ENCODE data around the gene LLCFC1.

The LLCFC1 gene

DNA sequence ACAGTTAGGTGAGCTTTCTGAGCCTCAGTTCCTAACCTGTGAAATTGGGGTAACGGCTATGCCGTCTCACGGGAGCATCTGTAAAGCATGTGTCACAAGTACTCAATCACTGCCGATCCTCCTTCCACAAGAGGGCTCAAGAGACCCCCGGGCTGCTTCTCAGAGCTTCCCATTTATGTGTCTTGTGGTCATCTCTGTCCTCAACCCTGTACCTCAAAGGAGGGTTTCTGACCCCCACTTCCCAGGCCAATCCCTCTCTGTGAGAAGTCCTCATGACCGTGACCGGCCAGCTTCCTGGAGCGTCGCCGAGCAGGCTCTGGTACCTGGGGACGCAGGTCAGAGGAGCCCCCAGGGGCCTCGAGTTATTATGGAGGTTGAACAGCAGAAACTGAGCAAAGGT lies 5.2 kb upstream of the LLCFC1 start:
- FAIRE-seq (no peak), DNase-seq (ENCODE audit: insufficient read length, low spot score) (no peak)
- TF ChIP-seq POLR2A (IDR thresholded peaks at IDR 0.05; ENCODE audit: low read depth, low read length) (no peak), TAF1 (IDR thresholded peaks at IDR 0.05; ENCODE audit: low read depth, low read length) (no peak), SPI1 (IDR thresholded peaks at IDR 0.05; ENCODE audit: low read depth, low read length) (no peak), POU2F2 (IDR thresholded peaks at IDR 0.05; ENCODE audit: low read depth, low read length) (no peak), PAX5 (IDR thresholded peaks at IDR 0.05; ENCODE audit: insufficient read depth, low read length, severe bottlenecking) (no peak), POLR2AphosphoS5 (IDR thresholded peaks at IDR 0.05; ENCODE audit: low read depth, low read length) (no peak)

DNA sequence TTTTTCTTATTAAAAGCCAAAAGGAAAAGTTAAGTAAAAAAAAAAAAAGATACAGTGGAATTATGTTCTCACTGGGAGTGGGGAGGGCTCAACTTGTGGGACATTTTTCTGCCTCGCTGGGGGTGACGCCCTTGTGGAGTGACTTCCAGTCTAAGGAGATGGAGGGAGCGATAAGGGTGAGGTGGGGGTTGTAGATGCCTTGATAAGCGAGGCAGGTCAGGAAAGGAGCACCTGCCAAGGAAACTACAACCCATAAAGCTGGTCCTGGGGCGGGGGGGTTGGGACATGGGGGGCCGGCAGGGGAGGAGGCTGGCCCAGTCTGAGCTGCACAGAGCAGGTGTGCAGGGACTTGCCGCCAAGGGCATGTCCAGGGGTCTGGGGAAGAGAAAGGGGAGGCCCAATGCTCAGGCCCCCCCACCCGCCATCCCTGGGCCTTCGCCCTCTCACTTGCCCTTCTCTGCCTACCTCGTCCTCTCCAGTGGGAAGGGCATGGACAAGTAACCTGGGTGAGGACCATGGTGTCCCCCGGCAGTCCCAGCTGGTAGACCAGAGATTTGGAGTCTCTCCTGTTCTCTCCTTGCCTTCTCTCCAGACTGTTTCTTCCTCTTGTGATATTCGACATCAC lies 3.2 kb upstream of the LLCFC1 start:
- TF ChIP-seq POU2F2 (IDR thresholded peaks at IDR 0.05; ENCODE audit: low read depth, low read length) (no peak), PAX5 (IDR thresholded peaks at IDR 0.05; ENCODE audit: insufficient read depth, low read length, severe bottlenecking) (no peak), POLR2A (IDR thresholded peaks at IDR 0.05; ENCODE audit: low read depth, low read length) (no peak), TAF1 (IDR thresholded peaks at IDR 0.05; ENCODE audit: low read depth, low read length) (no peak), POLR2AphosphoS5 (IDR thresholded peaks at IDR 0.05; ENCODE audit: low read depth, low read length) (no peak)
- no peak for DNase-seq (ENCODE audit: insufficient read length, low spot score)
- FAIRE-seq, result no peak

DNA sequence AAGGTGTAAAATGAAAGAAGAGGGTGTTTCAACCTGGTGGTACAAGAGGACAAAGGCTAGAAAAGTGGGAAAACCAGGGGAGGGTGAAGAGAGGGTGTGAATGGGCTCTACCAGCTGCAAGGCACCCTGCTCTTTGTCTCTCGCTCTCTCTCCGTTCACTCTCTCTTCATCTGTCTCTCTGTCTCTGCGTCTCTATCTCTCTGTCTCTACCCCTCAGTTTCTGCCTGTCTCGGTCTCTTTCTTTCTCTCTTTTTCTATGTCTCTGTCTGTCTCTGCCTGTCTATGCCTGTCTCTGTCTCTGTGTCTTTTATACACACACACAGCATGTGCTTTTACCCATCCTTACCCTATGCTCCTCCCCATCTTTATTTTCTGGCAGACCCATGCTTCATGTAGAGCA lies 673 bp upstream of the LLCFC1 start:
- TF ChIP-seq POLR2A (IDR thresholded peaks at IDR 0.05; ENCODE audit: low read depth, low read length) (no peak), POLR2AphosphoS5 (IDR thresholded peaks at IDR 0.05; ENCODE audit: low read depth, low read length) (no peak), POU2F2 (IDR thresholded peaks at IDR 0.05; ENCODE audit: low read depth, low read length) (no peak), TAF1 (IDR thresholded peaks at IDR 0.05; ENCODE audit: low read depth, low read length) (no peak), SPI1 (IDR thresholded peaks at IDR 0.05; ENCODE audit: low read depth, low read length) (no peak), PAX5 (IDR thresholded peaks at IDR 0.05; ENCODE audit: insufficient read depth, low read length, severe bottlenecking) (no peak)
- DNase-seq (ENCODE audit: insufficient read length, low spot score), result no peak
- no peak for FAIRE-seq

DNA sequence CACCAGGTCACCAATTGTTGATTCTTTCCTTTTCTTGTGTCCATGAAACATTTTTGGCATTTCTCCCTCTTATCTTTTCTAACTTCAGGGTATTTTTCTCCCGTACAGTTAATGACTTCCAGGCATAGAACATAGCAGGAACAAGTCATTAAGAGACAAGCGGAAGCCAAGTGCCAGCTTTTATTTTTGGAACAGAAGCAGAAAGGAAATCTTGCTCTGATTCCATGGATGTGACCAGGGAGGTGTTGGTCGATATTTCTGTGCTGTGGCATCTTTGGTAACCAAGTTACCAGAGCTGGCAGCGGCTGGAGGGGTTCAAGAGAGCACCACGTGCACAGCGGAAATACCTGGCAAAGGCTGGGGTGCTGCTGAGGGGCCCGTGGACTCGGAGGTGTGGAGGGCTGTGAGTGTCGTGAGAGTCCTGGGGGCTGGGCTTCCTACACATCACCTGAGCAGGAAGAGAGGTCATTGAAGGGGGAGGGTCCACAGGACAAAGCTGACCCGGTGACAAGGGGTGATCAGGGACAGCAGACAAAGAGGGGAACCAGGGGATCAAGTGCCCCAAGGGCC lies 1.8 kb downstream of the LLCFC1 start:
- DNase-seq (ENCODE audit: insufficient read length, low spot score) (no peak), FAIRE-seq (no peak)
- TF ChIP-seq PAX5 (IDR thresholded peaks at IDR 0.05; ENCODE audit: insufficient read depth, low read length, severe bottlenecking) (no peak), POLR2AphosphoS5 (IDR thresholded peaks at IDR 0.05; ENCODE audit: low read depth, low read length) (no peak), POU2F2 (IDR thresholded peaks at IDR 0.05; ENCODE audit: low read depth, low read length) (no peak), TAF1 (IDR thresholded peaks at IDR 0.05; ENCODE audit: low read depth, low read length) (no peak), POLR2A (IDR thresholded peaks at IDR 0.05; ENCODE audit: low read depth, low read length) (no peak), SPI1 (IDR thresholded peaks at IDR 0.05; ENCODE audit: low read depth, low read length) (no peak)

DNA sequence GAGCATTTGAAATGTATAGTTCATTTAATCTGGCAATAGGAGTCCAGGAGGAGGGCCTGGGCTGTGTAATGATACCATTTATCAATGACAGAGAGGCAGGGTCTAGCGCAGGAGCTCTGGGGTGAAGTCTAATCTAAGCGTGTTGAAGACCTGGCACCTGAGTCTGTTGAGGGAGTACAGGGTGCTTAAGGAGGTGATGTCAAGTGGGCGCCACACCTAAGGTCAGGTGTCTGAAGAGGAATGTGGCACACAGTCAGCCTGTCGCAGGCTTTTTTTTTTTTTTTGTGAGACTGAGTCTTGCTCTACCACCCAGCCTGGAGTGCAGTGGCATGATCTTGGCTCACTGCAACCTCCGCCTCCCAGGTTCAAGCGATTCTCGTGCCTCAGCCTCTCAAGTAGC lies 2.3 kb downstream of the LLCFC1 start:
- FAIRE-seq (no peak), DNase-seq (ENCODE audit: insufficient read length, low spot score) (no peak)
- TF ChIP-seq POLR2A (IDR thresholded peaks at IDR 0.05; ENCODE audit: low read depth, low read length), result no peak
- no peak for TF ChIP-seq POU2F2 (IDR thresholded peaks at IDR 0.05; ENCODE audit: low read depth, low read length)
- TF ChIP-seq TAF1 (IDR thresholded peaks at IDR 0.05; ENCODE audit: low read depth, low read length), result no peak
- no peak for TF ChIP-seq PAX5 (IDR thresholded peaks at IDR 0.05; ENCODE audit: insufficient read depth, low read length, severe bottlenecking)
- no peak for TF ChIP-seq POLR2AphosphoS5 (IDR thresholded peaks at IDR 0.05; ENCODE audit: low read depth, low read length)
- no peak for TF ChIP-seq SPI1 (IDR thresholded peaks at IDR 0.05; ENCODE audit: low read depth, low read length)

DNA sequence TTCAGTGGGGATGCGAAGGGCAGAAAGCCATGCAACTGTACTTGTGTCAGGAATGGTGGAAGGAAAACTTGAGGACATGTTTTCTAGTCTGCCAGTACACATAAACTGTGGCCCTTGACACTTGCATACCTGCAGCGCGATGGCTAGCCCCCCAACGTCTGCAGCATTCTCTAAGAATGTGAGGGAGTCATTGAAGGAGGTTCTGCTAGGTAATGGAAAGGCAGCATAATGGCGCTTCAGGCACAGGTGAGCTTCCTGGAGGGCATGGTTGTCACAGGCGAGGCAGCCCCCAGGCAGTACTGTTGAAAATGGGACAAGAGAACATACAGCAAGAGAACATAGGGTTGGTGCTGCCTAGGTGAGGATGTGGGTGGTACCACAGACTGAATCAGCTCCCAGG lies 3.5 kb downstream of the LLCFC1 start:
- no peak for FAIRE-seq
- TF ChIP-seq TAF1 (IDR thresholded peaks at IDR 0.05; ENCODE audit: low read depth, low read length) (no peak), POLR2A (IDR thresholded peaks at IDR 0.05; ENCODE audit: low read depth, low read length) (no peak), POU2F2 (IDR thresholded peaks at IDR 0.05; ENCODE audit: low read depth, low read length) (no peak), PAX5 (IDR thresholded peaks at IDR 0.05; ENCODE audit: insufficient read depth, low read length, severe bottlenecking) (no peak), POLR2AphosphoS5 (IDR thresholded peaks at IDR 0.05; ENCODE audit: low read depth, low read length) (no peak), SPI1 (IDR thresholded peaks at IDR 0.05; ENCODE audit: low read depth, low read length) (no peak)
- DNase-seq (ENCODE audit: insufficient read length, low spot score), result no peak

DNA sequence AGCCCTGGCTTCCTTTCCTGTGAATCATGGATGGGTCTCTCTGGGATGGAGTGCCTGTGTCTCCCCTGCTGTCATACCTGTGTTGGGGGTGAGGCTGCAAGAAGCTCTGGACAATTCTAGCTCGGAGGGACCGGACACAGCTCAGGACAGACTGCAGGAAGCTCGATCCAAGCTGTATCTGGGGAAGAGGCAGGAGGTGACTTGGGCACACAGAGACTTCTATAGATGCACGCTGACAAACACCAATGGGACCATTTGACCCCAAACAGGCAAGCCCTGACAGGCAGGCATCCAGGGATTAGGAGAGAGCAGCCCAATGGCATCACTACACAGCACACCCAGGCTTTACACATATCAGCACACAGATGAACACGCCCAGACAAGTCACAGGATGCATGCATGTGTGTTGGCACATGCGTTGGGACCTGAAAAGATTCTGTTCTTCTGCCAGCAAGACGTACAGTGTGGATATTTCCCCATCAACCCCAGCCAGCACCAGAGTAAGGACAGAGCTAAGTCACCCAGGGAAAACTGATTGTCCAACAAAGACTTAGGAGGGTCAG lies 4.5 kb downstream of the LLCFC1 start:
- DNase-seq (ENCODE audit: insufficient read length, low spot score), result no peak
- no peak for FAIRE-seq
- TF ChIP-seq SPI1 (IDR thresholded peaks at IDR 0.05; ENCODE audit: low read depth, low read length) (no peak), PAX5 (IDR thresholded peaks at IDR 0.05; ENCODE audit: insufficient read depth, low read length, severe bottlenecking) (no peak), POLR2A (IDR thresholded peaks at IDR 0.05; ENCODE audit: low read depth, low read length) (no peak), TAF1 (IDR thresholded peaks at IDR 0.05; ENCODE audit: low read depth, low read length) (no peak), POLR2AphosphoS5 (IDR thresholded peaks at IDR 0.05; ENCODE audit: low read depth, low read length) (no peak), POU2F2 (IDR thresholded peaks at IDR 0.05; ENCODE audit: low read depth, low read length) (no peak)

DNA sequence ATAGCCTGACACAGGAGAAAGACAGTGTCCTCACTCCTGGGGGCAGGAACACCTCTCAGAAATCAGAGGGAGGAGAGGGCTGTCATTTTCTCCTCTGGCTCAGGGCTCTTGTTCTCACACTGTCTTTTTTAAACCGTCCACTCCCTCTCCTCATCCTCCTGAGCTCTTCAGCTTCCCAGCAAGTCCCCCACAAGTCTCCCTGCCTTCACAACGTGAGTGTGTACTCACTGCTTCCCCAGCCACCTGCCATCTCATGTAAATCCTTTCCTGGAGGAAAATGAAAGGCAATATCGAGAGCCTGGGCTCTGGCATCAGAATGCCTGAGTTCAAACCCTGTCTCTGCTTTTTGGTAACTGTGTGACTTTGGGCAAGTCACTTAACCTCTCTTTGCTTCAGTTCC lies 5.7 kb downstream of the LLCFC1 start:
- FAIRE-seq, result no peak
- TF ChIP-seq PAX5 (IDR thresholded peaks at IDR 0.05; ENCODE audit: insufficient read depth, low read length, severe bottlenecking) (no peak), POLR2AphosphoS5 (IDR thresholded peaks at IDR 0.05; ENCODE audit: low read depth, low read length) (no peak), SPI1 (IDR thresholded peaks at IDR 0.05; ENCODE audit: low read depth, low read length) (no peak), POLR2A (IDR thresholded peaks at IDR 0.05; ENCODE audit: low read depth, low read length) (no peak), POU2F2 (IDR thresholded peaks at IDR 0.05; ENCODE audit: low read depth, low read length) (no peak), TAF1 (IDR thresholded peaks at IDR 0.05; ENCODE audit: low read depth, low read length) (no peak)
- DNase-seq (ENCODE audit: insufficient read length, low spot score), result no peak

DNA sequence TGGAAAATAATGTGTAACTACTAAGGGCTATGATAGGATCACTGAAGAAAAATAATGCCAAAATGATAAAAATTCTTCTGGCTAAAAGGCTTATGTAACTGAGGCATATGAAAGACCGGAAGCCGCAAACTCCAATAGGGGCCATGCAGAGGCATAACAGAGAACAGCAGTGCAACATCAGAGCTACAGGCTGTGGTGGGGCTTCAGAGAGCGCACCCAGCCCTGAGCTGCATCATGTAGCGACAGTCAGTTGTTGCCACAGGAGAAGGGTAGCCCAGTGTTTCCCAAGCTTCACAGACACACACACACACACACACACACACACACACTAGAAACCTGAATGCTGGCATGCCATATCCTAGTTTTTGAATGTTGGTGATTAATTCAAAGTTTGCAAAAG lies 9.3 kb downstream of the LLCFC1 start:
- TF ChIP-seq POU2F2 (IDR thresholded peaks at IDR 0.05; ENCODE audit: low read depth, low read length) (no peak), TAF1 (IDR thresholded peaks at IDR 0.05; ENCODE audit: low read depth, low read length) (no peak), SPI1 (IDR thresholded peaks at IDR 0.05; ENCODE audit: low read depth, low read length) (no peak), POLR2A (IDR thresholded peaks at IDR 0.05; ENCODE audit: low read depth, low read length) (no peak), POLR2AphosphoS5 (IDR thresholded peaks at IDR 0.05; ENCODE audit: low read depth, low read length) (no peak), PAX5 (IDR thresholded peaks at IDR 0.05; ENCODE audit: insufficient read depth, low read length, severe bottlenecking) (no peak)
- no peak for DNase-seq (ENCODE audit: insufficient read length, low spot score)
- FAIRE-seq, result no peak
